Stimulated activated CD4-positive, alpha-beta T cell treated with anti-CD3 and anti-CD28 coated beads, Interleukin-12 subunit alpha, Interleukin-12 subunit beta, amount 100 ng/mL, for 24 hours (primary cell): Measurements from ENCODE around the gene PPP6R2.
"Not testable (repeated sequence)": the region's sequence is repeated elsewhere in the genome, so short reads cannot be mapped to it uniquely, and the experiment has no call there.

Experiments
- DNase-seq, 2 experiments: peaks; one replicate each; pipeline ENCODE4 v3.0.0-alpha.2; 2020; ENCODE audit warnings: low read depth in 2 of 2

PPP6R2 gene

DNA sequence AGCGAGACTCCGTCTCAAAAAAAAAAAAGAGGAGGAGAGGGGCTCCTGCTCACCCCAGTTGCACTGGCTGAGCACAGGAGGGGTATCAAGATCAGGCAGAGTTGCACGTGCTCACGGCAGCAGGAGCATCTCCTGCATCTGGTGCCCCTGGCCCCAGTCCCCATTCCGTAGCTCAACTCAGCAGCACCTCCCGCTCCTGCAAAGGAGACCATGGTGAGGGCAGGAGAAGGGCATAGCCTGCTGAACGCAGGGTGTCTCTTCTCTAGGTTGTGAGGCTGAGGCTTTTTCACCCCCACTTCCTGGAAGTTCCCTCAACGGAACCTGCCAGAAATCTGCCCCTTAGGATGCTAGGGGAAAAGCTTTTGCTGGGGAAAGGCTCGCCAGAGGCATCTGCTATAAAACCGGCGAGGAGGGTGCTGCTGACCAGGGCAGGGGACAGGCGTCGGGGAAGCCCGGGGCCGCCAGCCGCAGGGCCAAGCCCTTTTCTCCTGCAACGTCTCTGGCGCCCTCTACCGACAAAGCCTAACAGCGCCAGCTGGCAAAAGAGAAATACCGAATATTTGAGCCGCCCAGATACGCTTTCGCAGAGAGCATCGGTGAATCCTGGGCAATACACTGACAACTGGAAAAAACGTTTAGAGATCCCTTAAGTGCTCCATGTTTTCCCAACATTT lies 1.0 kb upstream of the PPP6R2 start:
- peak; percentile 74 to 87 for DNase-seq

DNA sequence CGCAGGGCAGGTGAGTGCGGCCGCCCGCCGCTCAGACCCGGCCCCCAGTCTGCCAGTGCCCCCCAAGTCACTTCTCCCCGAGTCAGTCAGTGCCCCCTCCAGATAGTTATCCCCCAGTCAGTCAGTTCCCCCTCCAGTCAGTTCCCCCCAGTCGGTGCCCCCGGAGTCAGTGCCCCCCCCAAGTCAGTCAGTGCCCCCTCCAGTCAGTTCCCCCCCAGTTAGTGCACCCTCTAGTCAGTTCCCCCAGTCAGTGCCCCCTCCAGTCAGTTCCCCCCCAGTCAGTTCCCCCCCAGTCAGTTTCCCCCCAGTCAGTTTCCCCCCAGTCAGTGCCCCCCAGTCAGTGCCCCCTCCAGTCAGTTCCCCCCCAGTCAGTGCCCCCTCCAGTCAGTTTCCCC lies 411 bp downstream of the PPP6R2 start:
- no peak for DNase-seq

DNA sequence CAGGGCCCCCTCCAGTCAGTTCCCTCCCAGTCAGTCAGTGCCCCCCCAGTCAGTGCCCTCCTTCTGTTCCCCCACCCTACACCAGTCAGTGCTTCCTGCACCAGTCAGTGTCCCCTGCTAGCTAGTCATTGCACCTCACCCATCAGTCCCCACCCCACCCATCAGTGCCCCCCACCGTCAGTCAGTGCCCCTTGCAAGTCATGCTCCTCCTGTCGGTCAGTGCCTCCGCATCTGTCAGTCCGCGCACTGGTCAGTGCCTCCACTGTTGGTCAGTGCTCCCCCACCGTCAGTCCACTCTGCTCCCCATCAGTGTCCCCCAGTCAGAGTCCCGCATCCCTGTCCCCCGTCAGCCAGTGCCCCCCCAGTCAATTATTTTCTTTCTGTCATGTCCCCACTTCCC lies 3.3 kb downstream of the PPP6R2 start:
- no peak for DNase-seq

DNA sequence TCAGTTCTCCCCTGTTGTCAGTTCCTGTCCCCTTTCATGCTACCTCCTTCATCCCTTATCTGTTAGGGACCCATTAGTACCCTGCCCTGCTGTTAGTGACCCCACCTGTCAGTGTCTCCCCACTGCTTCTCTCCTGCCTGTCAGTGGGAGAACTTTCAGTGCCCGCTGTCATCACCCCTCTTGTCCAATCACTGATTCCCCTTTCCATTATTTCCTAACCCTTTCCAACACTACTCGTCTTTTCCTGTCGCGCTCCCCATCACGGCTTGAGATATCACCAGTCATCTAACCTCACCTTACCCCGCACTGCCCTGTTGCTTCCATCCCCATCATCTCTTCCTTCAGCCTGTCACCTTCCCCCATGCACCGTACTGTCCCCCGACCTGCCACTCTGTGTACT lies 4.0 kb downstream of the PPP6R2 start:
- DNase-seq, result no peak

DNA sequence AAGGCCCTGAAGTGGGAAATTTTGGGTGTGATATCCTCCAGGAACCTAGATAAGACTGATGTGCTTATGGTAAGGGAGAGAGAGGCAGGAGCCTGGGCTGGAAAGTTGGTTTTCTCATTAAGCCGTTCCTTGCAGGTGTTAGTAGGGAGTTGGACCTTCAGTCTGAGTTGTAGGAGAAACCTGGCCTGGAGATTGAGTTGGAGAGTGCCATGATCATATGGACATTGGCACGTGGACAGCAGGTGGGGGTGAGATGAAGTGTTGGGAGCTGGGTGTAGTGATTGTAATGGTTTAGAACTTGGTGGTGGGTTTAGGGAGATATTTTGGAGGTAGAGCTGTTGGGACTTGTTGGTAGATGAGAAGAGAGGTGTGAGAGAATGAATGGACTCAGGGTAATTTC lies 4.9 kb downstream of the PPP6R2 start:
- DNase-seq, result no peak

DNA sequence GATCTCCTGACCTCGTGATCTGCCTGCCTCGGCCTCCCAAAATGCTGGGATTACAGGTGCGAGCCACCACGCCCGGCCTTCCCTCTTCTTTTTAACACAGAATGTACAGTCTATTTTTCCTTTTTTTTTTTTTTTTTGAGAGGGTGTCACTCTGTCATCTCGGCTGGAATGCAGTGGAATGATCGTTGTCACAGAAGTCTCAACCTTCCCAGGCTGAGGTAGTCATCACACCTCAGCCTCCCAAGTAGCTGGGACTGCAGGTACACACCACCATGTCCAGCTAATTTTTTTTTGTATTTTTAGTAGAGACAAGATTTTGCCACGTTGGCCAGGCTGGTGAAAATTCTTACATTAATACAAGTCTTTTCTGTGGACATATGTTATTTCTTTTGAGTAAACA lies 13.1 kb downstream of the PPP6R2 start:
- no peak for DNase-seq

DNA sequence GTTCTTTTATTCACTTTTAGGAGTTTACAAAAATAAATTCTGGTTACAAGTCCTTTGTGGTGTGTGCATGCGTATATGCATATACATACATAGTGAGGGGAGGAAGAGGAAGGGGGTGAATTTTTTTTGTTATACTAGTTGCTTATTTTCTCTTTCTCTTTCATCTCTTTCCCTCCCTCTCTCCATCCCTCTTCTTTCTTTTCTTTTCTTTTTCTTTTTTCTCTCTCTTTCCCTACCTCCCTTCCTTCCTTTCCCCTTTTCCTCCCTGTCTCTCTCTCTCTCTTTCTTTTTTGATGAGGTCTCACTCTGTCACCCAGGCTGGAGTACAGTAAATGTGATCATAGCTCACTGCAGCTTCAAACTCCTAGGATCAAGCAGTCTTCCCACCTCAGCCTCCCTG lies 14.1 kb downstream of the PPP6R2 start:
- DNase-seq, result no peak

DNA sequence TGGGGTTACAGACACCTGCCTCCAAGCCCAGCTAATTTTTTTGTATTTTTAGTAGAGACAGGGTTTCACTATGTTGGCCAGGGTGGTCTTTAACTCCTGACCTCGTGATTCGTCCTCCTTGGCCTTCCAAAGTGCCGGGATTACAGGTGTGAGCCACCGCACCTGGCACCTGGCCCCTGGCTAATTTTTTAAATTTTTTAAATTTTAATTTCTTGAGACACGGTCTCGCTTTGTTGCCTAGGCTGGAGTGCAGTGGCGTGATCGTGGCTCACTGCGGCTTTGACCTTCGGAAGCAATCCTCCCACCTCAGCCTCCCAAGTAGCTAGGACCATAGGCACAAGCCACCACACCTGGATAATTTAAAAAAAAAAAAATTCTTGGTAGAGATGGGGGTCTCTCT lies 14.6 kb downstream of the PPP6R2 start:
- no peak for DNase-seq

DNA sequence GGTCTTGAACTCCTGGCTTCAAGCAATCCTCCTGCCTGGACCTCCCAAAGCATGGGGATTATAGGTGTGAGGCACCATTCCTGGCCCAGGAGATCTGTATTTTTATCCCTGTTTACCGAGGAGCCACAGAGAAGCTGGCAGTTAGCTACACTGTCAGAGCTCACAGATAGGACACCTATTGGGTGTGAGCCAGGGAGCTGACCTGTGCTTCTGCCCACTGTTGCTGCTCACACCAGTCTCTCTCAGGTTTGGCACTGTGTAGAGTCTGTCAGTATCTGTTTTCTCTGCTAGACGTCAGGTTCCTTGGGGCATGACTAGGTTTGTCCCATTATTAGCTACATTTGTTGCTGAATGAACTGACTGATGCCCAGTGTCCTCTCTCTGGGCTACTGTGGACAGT lies 17.5 kb downstream of the PPP6R2 start:
- no peak for DNase-seq

DNA sequence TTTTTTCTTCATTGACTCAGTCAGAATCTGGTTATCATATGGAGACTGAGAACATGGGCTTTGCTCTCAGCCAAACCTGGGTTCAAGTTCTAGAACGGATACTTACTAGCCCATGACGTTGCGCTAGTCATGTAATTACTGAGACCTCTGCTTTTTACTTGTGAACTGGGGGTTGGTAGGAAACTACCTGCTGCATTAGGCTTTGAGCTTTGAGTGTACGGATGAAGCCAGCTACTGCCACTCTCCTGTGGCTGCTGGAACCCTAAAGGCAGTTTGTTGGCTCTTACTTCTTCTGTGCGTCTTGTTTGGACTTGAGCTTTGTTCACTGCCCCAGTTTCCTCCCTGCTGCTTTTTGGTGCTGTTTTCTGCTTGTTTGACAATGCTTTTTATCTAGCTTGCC lies 18.1 kb downstream of the PPP6R2 start:
- DNase-seq, result no peak

DNA sequence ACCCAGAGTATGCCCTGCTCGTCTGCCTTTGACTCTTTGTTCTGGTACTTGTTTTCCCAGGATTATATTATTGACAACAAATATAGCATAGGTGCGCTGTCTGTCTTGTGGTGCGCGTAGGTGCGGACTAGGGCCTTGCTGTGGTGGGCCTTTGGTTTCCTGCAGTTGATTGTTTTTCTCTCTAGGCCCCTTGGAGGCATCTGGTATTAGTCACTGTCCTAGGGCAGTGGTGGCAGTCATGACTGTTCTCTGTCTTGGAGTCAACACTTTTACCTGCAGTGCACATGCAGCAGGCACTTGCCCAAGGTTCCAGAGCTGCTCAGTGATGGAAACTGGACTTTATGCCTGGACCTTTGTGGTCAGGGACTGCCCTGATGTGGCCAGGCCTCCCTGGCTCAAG lies 18.6 kb downstream of the PPP6R2 start:
- DNase-seq, result no peak

DNA sequence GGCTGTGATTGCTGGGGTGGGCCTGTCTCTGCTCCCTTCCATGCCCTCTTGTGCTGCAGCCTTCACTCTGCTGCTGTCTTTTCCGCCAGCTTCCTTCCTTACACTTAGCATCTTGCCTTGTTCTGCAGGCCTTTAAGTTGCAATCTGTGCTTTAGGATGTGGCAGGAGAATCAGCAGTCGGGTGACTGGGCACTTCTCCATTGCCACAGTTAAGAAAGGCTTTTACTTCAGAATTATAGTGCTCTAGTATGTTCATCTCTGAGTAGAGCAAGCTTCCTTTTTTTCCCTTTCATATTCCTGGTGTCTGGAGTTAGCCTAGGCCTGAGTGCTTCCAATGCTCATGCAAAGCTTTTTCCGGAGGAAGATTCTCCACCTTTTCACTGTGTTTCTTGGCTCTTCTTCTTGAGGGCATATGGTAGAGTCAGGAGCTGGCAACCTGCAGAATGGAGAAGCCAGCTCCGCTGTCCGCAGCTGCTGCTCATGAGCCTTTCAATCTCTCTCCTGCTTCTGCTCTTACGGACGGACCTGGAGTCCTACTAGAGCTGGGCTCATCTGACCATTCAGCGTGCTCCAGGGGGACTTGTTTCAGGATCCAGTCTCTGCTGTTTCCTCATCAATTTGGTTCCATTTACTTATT lies 20.2 kb downstream of the PPP6R2 start:
- no peak for DNase-seq

DNA sequence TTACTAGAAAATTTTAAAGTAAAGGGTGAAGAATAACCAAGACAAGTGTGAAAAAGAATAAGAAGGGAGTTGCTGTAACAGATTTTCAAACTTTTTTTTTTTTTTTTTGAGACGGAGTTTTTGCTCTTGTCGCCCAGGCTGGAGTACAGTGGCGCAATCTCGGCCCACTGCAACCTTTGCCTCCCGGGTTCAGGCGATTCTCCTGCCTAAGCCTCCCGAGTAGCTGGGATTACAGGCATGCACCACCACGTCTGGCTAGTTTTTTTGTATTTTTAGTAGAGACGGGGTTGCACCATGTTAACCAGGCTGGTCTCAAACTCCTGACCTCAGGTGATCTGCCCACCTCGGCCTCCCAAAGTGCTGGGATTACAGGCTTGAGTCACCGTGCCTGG lies 20.7 kb downstream of the PPP6R2 start:
- DNase-seq, result not testable (repeated sequence)

DNA sequence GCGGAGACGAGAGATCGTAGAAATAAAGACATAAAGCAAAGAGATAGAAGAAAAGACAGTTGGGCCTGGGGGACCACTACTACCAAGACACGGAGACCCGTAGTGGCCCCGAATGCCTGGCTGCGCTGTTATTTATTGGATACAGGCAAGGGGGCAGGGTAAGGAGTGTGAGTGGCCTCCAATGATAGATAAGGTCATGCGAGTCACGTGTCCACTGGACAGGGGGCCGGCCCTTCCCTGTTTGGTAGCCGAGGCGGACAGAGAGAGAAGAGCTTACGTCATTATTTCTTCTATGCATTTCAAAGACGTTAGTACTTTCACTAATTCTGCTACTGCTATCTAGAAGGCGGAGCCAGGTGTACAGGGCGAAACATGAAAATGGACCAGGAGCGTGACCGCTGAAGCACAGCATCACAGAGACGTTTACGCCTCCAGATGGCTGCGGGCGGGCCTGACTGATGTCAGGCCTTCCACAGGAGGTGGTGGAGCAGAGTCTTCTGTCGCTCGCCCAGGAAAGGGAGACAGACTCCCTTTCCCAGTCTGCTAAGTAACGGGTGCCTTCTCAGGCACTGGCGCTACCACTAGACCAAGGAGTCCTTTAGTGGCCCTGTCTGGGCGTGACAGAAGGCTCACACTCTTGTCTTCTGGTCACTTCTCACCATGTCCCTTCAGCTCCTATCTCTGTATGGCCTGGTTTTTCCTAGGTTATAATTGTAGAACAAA lies 24.8 kb downstream of the PPP6R2 start:
- DNase-seq, result no peak

DNA sequence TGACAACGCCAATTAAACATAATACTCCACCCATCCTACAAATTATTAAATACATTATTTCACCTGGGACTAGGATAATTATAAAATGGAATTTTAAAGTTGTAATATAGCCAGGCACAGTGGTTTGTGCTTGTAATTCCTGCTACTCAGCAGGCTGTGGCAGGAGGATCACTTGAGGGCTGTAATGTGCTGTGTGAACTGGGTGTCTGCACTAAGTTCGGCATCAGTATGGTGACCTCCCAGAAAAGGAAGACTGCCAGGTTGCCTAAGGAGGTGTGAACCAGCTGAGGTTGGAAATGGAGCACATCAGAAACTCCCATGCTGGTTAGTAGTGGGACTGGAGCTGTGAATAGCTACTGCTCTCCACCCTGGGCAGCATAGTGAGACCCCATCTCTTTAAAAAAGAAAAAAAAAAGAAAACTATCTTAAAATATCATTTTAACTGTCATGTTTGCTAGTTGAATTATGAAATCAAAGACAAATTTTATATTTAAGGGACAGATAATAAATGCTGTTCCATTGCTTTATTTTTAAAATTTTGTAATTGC lies 28.0 kb downstream of the PPP6R2 start:
- DNase-seq, result no peak

DNA sequence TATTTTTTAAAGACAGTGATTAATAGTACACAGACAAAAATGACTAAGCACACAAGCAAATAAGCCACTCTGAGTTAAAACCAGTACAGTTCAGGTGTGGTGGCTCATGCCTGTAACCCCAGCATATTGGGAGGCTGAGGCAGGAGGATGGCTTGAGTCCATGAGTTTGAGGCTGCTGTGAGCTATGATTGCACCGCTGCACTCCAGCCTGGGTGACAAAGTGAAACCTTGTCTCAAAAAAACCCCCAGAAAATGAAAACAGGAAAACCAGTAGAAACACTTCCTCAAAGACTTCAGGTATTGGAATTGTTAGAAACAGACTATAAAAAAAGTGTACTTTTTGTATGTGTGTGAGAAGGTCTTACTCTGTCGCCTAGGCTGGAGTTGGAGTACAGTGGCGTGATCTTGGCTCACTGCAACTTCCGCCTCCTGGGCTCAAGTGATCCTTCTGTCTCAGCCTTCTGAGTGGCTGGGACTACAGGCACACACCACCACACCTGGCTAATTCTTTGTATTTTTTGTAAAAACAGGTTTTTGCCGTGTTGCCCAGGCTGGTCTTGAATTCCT lies 33.0 kb downstream of the PPP6R2 start:
- DNase-seq, result no peak

DNA sequence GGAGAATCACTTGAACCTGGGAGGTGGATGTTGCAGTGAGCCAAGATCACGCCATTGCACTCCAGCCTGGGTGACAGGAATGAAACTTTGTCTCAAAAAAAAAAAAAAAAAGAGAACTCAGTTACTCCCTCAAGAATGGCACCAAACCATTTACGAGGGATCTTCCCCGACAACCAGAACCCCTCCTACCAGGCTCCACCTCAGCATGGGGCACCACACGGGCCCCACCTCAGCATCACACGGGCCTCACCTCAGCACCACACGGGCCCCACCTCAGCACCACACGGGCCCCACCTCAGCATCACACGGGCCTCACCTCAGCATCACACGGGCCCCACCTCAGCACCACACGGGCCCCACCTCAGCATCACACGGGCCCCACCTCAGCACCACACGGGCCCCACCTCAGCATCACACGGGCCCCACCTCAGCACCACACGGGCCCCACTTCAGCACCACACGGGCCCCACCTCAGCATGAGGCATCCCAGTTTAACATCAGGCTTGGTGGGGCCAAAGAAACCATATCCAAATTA lies 38.0 kb downstream of the PPP6R2 start:
- not testable (repeated sequence) for DNase-seq

DNA sequence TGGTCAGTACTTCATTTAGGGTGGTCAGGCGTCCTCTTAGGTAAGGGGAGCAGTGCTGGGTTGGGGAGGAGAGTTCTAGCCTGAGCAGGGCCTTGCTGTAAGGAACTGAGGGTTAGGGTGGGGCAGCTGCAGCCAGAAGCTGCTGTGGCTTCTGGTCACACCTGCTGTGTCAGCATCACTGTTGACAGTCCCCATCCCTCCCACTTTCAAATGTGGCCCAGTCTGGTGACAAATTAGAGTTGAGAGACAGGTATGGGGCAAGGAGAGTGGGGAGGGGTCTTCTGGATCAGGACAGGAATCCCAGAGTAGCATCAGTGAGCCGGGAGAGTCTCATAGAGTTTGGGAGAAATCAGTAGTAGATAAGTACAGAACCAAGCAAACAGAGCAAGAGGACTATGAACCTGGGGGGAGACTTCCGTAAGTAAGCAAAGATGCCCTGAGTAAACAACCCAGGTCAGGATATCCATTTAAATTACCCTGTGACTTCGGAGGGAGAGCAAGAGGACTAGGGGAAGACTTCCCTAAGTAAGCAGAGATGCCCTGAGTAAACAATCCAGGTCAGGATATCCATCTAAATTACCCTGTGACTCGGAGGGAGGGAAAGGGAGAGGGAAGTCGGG lies 53.7 kb downstream of the PPP6R2 start:
- no peak for DNase-seq

DNA sequence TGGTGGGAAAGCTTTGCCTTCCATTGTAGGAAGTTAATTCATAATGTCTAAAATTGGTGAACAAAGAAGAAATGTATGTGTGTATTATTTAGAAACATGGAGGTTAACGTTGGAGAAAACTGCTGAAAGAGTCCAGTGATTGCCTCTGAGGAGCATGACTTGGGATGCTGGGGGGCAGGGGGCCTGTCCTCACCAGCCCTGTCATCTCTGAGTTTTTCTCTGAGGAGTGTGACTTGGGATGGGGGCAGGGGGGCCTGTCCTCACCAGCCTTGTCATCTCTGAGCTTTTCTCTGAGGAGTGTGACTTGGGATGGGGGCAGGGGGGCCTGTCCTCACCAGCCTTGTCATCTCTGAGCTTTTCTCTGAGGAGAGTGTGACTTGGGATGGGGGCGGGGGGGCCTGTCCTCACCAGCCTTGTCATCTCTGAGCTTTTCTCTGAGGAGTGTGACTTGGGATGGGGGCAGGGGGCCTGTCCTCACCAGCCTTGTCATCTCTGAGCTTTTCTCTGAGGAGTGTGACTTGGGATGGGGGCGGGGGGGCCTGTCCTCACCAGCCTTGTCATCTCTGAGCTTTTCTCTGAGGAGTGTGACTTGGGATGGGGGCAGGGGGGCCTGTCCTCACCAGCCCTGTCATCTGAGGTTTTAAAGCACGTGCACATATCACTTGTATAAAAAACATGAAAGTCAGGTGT lies 54.4 kb downstream of the PPP6R2 start:
- DNase-seq, result not testable (repeated sequence)

DNA sequence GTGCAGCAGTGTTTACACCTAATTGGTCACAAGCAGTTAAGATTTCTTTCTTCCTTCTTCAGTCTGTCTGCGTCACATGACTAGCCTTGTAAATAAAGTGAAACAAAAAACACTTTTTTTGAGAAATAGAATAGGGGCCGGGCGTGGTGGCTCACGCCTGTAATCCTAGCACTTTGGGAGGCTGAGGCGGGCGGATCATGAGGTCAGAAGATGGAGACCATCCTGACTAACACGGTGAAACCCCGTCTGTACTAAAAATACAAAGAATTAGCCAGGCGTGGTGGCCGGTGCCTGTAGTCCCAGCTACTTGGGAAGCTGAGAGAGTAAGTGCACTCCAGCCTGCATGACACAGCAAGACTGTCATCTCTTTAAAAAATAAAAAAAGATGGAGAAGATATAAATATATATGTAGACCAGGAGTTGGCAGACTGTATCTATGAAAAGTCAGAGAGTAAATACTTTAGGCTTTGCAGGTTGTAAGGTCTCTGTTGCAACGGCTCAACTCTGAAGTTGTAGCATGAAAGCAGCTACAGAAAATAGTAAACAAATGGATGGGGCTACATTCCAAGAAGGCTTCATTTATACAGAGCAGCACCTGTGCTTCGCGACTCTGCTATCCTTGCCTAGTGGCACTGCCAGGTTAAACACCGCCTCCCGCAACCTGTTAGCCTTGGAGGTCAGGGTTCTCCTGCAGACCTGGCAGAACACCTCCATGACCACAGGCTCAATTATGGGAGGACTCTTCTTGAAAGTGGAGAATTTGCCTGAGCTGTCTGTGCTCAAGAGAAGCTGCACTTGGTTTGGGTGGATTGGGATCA lies 55.9 kb downstream of the PPP6R2 start:
- DNase-seq, result no peak
